ENCODE data around the gene HAS3. TPM values are rescaled to one million over a fixed set of nuclear protein-coding genes. Genes with fewer than 3 reads are reported as not detected.

Gene HAS3
- total and polyA plus RNA-seq, 2 donors (not counting 3 experiments of a cell fraction or from before 2014, with no cell fraction given), result 1.5 to 1.8 TPM

- Histone ChIP-seq H2AFZ (ENCODE audit: low read depth, low read length) (peak overlapping the region; percentile 34), H3K79me2 (ENCODE audit: control insufficient read depth, insufficient read depth, low read length) (no peaks in the 10 kb centered on the region), H3K4me3 (replicated peaks in 1 of 3; ENCODE audit: insufficient read depth in 1 of 3, low read depth in 1 of 3, low read length in 3 of 3) (peak overlapping the region; percentile 40 to 57 (median 54)), H3K27ac (ENCODE audit: insufficient read depth, low read depth, low read length) (no peak overlapping the region), H3K36me3 (ENCODE audit: control insufficient read depth in 2 of 2, extremely low read depth in 1 of 2, insufficient read depth in 2 of 2, low read length in 2 of 2) (peaks cover 0 to 3% of the 10 kb centered on the region in 2 experiments), H3K4me1 (ENCODE audit: control insufficient read depth, extremely low read depth, insufficient read depth, low read length) (peaks cover 21% of the 10 kb centered on the region), H3K4me2 (ENCODE audit: insufficient read depth, low read length) (peak overlapping the region; percentile 50), H3K9ac (replicated peaks; ENCODE audit: extremely low read depth, insufficient read depth, low read length) (no peak overlapping the region), H4K20me1 (replicated peaks; ENCODE audit: control insufficient read depth, extremely low read depth, insufficient read depth, low read length) (no peaks in the 10 kb centered on the region), H3K27me3 (ENCODE audit: control insufficient read depth in 2 of 2, insufficient read depth in 2 of 2, low read length in 2 of 2) (no peaks in the 10 kb centered on the region), H3K9me3 (replicated peaks; ENCODE audit: control insufficient read depth, insufficient read depth, low read length) (no peaks in the 10 kb centered on the region), H3K9me1 (replicated peaks; ENCODE audit: control insufficient read depth, extremely low read depth, insufficient read depth, low read length) (no peaks in the 10 kb centered on the region)
- no TSS peak for BruUV-seq (replicated peaks)
- CTCF ChIA-PET, result interaction anchor here (1.1 to 2.9 kb wide), 18 partner anchors 9 to 260 kb away, joined by 3 to 24 read pairs (median 4); no protein-coding TSS in a partner anchor
- DNase-seq (ENCODE audit: low read depth, low spot score), result peak; percentile 10
- intact Hi-C loops (cut with micrococcal nuclease), result loop anchor here (5.0 kb wide), 1 partner anchor 114 kb away; no protein-coding TSS in a partner anchor
- FAIRE-seq, result no peak
- POLR2A ChIA-PET, result no interaction called here
- TF ChIP-seq, protein P1, sequence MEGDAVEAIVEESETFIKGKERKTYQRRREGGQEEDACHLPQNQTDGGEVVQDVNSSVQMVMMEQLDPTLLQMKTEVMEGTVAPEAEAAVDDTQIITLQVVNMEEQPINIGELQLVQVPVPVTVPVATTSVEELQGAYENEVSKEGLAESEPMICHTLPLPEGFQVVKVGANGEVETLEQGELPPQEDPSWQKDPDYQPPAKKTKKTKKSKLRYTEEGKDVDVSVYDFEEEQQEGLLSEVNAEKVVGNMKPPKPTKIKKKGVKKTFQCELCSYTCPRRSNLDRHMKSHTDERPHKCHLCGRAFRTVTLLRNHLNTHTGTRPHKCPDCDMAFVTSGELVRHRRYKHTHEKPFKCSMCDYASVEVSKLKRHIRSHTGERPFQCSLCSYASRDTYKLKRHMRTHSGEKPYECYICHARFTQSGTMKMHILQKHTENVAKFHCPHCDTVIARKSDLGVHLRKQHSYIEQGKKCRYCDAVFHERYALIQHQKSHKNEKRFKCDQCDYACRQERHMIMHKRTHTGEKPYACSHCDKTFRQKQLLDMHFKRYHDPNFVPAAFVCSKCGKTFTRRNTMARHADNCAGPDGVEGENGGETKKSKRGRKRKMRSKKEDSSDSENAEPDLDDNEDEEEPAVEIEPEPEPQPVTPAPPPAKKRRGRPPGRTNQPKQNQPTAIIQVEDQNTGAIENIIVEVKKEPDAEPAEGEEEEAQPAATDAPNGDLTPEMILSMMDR (IDR thresholded peaks at IDR 0.05; ENCODE audit: extremely low read depth in 1 of 2, insufficient read depth in 1 of 2, low read depth in 1 of 2, low read length in 2 of 2), result no peak
- no peak for TF ChIP-seq JUN (IDR thresholded peaks at IDR 0.05; ENCODE audit: borderline replicate concordance, insufficient read depth, insufficient read length, low read depth)
- TF ChIP-seq EZH2 (IDR thresholded peaks at IDR 0.05; ENCODE audit: borderline replicate concordance, low read depth, low read length, severe bottlenecking), result no peak
- TF ChIP-seq MYC (IDR thresholded peaks at IDR 0.05; ENCODE audit: low read depth, low read length), result no peak
- TF ChIP-seq FOS (IDR thresholded peaks at IDR 0.05; ENCODE audit: borderline replicate concordance, insufficient read depth, low read length), result no peak
- TF ChIP-seq MAX (IDR thresholded peaks at IDR 0.05; ENCODE audit: insufficient read depth, insufficient read length), result no peak
- no peak for TF ChIP-seq GATA2 (IDR thresholded peaks at IDR 0.05; ENCODE audit: insufficient read depth, insufficient read length, low read depth, low read length)
- no peak for TF ChIP-seq POLR2A (IDR thresholded peaks at IDR 0.05; ENCODE audit: low read depth, low read length)
- no peak for TF ChIP-seq POLR2AphosphoS5 (IDR thresholded peaks at IDR 0.05; ENCODE audit: insufficient read depth, low read depth, low read length)
- dilution Hi-C loops (cut with MboI; ENCODE audit: extremely low pct_ligation_motif_present, low sequenced_read_pairs), result no loop called here
Measured at GRCh38 chr16:69106491-69107315, 1.2 kb downstream of the HAS3 start.
